ENCODE results near the gene GABRG3. TPM values are rescaled to one million over a fixed set of nuclear protein-coding genes. Genes with fewer than 3 reads are reported as not detected.

Gene GABRG3
- total and polyA plus RNA-seq, 2 of the 4 experiments (the other 2 are of a cell fraction) = not detected

DNA sequence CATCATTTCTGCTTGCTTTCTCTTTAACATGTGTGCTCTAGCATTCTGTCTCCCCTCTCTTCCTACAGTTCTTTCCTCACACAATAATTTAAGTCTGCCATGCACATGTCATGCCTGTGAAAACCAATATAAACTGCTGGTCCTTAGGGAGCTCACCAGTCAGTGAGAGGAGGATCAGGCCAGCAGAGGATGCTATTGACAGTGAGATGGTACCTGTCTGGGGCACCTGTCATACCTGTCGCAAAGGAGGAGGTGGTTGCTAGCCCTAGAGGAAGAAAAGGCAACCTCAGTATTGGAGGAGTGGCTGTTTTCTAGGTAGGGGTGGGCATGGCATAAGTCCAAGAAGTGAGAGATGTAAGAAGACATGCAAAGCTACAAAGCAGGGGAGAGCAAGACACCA lies 194.6 kb downstream of the GABRG3 start:
- intact Hi-C loops (cut with micrococcal nuclease) = no loop called here
- H3K4me3 ChIP-seq (ENCODE audit: insufficient read depth, low read depth, low read length) = no peak overlapping the region
- H4K8ac ChIP-seq (ENCODE audit: low read depth in 2 of 2, low read length in 2 of 2) = no peak overlapping the region
- no peaks in the 10 kb centered on the region for H3K36me3 ChIP-seq (ENCODE audit: control insufficient read depth, insufficient read depth, low read length)
- H3K9me1 ChIP-seq (ENCODE audit: insufficient read depth, low read length) = no peaks in the 10 kb centered on the region
- H4K5ac ChIP-seq (ENCODE audit: low read depth, low read length) = no peak overlapping the region
- H3K4me1 ChIP-seq (ENCODE audit: control insufficient read depth, insufficient read depth, low read length) = no peaks in the 10 kb centered on the region
- H3K4me2 ChIP-seq (ENCODE audit: low read depth, low read length) = no peak overlapping the region
- dilution Hi-C loops (cut with HindIII; ENCODE audit: low sequenced_read_pairs, unreplicated experiment) = no loop called here
- no peak overlapping the region for H2BK20ac ChIP-seq (ENCODE audit: low read depth, low read length)
- POLR2A ChIA-PET (ENCODE audit: unreplicated experiment) = no interaction called here
- H2BK120ac ChIP-seq (ENCODE audit: low read depth, low read length) = no peak overlapping the region
- no peaks in the 10 kb centered on the region for H3K27me3 ChIP-seq (ENCODE audit: control insufficient read depth, insufficient read depth, low read length)
- H3K14ac ChIP-seq (replicated peaks; ENCODE audit: low read depth, low read length) = no peak overlapping the region
- BruUV-seq (replicated peaks) = no TSS peak
- no peaks in the 10 kb centered on the region for H4K20me1 ChIP-seq (ENCODE audit: insufficient read depth, low read length)
- WGBS, 2 experiments (ENCODE audit: extremely low coverage in 2 of 2, insufficient read length in 1 of 2) = no CpG with 5 or more reads among the region's 1 CpG
- H2AK5ac ChIP-seq (ENCODE audit: low read depth, low read length) = no peak overlapping the region
- no peak overlapping the region for H3K4ac ChIP-seq (ENCODE audit: low read depth, low read length)
- no peak overlapping the region for H3K56ac ChIP-seq (ENCODE audit: extremely low read depth, insufficient read depth, low read length)
- no peak overlapping the region for H2AK9ac ChIP-seq (replicated peaks; ENCODE audit: low read depth, low read length, poor library complexity)
- no peaks in the 10 kb centered on the region for H3K79me1 ChIP-seq (ENCODE audit: low read depth in 1 of 2, low read length in 2 of 2)
- H3K18ac ChIP-seq (ENCODE audit: low read depth, low read length) = no peak overlapping the region
- in situ Hi-C loops (cut with MboI; ENCODE audit: low sequenced_read_pairs) = no loop called here
- no peak overlapping the region for H3K23ac ChIP-seq (ENCODE audit: low read depth, low read length)
- peaks cover 29% of the 10 kb centered on the region for H3K9me3 ChIP-seq (ENCODE audit: control insufficient read depth, insufficient read depth, low read length)
- DNase-seq (no peak), ATAC-seq (ENCODE audit: low read depth) (no peak)
- H2BK15ac ChIP-seq (ENCODE audit: low read depth, low read length) = no peak overlapping the region
- H2BK5ac ChIP-seq (ENCODE audit: low read depth, low read length, poor library complexity, severe bottlenecking) = no peak overlapping the region
- no peak overlapping the region for H3K9ac ChIP-seq (ENCODE audit: low read depth, low read length)
- CTCF ChIA-PET = no interaction called here
- H4K91ac ChIP-seq (ENCODE audit: insufficient read depth, low read depth, low read length) = no peak overlapping the region
- no peak overlapping the region for H3K27ac ChIP-seq (ENCODE audit: insufficient read depth, low read length)
- H2AFZ ChIP-seq (replicated peaks; ENCODE audit: low read length, poor library complexity) = no peak overlapping the region
- TF ChIP-seq RAD21 (IDR thresholded peaks at IDR 0.05; ENCODE audit: low read length) = no peak
- no peak for TF ChIP-seq MAZ (IDR thresholded peaks at IDR 0.05; ENCODE audit: borderline replicate concordance, low read depth, low read length)
- TF ChIP-seq, protein P1, sequence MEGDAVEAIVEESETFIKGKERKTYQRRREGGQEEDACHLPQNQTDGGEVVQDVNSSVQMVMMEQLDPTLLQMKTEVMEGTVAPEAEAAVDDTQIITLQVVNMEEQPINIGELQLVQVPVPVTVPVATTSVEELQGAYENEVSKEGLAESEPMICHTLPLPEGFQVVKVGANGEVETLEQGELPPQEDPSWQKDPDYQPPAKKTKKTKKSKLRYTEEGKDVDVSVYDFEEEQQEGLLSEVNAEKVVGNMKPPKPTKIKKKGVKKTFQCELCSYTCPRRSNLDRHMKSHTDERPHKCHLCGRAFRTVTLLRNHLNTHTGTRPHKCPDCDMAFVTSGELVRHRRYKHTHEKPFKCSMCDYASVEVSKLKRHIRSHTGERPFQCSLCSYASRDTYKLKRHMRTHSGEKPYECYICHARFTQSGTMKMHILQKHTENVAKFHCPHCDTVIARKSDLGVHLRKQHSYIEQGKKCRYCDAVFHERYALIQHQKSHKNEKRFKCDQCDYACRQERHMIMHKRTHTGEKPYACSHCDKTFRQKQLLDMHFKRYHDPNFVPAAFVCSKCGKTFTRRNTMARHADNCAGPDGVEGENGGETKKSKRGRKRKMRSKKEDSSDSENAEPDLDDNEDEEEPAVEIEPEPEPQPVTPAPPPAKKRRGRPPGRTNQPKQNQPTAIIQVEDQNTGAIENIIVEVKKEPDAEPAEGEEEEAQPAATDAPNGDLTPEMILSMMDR (conservative IDR thresholded peaks at IDR 0.05; ENCODE audit: low read depth, low read length) = no peak
- TF ChIP-seq FOS (IDR thresholded peaks at IDR 0.05; ENCODE audit: low read depth, low read length) = no peak
- no peak for TF ChIP-seq RCOR1 (IDR thresholded peaks at IDR 0.05; ENCODE audit: insufficient replicate concordance, low read length)
- no peak for TF ChIP-seq MAFK (IDR thresholded peaks at IDR 0.05; ENCODE audit: low read depth, low read length)
- TF ChIP-seq CEBPB (IDR thresholded peaks at IDR 0.05; ENCODE audit: low read depth, low read length) = no peak
- no peak for TF ChIP-seq NFE2L2 (IDR thresholded peaks at IDR 0.05; ENCODE audit: low read depth, low read length)
- TF ChIP-seq, protein P2, sequence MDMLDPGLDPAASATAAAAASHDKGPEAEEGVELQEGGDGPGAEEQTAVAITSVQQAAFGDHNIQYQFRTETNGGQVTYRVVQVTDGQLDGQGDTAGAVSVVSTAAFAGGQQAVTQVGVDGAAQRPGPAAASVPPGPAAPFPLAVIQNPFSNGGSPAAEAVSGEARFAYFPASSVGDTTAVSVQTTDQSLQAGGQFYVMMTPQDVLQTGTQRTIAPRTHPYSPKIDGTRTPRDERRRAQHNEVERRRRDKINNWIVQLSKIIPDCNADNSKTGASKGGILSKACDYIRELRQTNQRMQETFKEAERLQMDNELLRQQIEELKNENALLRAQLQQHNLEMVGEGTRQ (IDR thresholded peaks at IDR 0.05; ENCODE audit: low read depth, low read length) = no peak
- no peak for TF ChIP-seq RFX5 (IDR thresholded peaks at IDR 0.05; ENCODE audit: low read depth, low read length)
- TF ChIP-seq POLR2A (IDR thresholded peaks at IDR 0.05; ENCODE audit: low read depth, low read length) = no peak
- no peak for TF ChIP-seq CHD1 (IDR thresholded peaks at IDR 0.05; ENCODE audit: low read depth, low read length)
- TF ChIP-seq BHLHE40 (IDR thresholded peaks at IDR 0.05; ENCODE audit: low read depth, low read length) = no peak
- no peak for TF ChIP-seq MXI1 (IDR thresholded peaks at IDR 0.05; ENCODE audit: borderline replicate concordance, low read depth, low read length)
- TF ChIP-seq, protein P3, sequence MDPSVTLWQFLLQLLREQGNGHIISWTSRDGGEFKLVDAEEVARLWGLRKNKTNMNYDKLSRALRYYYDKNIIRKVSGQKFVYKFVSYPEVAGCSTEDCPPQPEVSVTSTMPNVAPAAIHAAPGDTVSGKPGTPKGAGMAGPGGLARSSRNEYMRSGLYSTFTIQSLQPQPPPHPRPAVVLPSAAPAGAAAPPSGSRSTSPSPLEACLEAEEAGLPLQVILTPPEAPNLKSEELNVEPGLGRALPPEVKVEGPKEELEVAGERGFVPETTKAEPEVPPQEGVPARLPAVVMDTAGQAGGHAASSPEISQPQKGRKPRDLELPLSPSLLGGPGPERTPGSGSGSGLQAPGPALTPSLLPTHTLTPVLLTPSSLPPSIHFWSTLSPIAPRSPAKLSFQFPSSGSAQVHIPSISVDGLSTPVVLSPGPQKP (IDR thresholded peaks at IDR 0.05; ENCODE audit: borderline replicate concordance, low read depth, low read length) = no peak
- TF ChIP-seq SMC3 (IDR thresholded peaks at IDR 0.05; ENCODE audit: low read depth, low read length) = no peak

Measured in IMR-90 (cell line).